ENCODE results near the gene ARHGAP15. TPM values are rescaled to one million over a fixed set of nuclear protein-coding genes. Genes with fewer than 3 reads are reported as not detected.

ARHGAP15 gene
- total RNA-seq, 1 donor = 0.43 TPM

DNA sequence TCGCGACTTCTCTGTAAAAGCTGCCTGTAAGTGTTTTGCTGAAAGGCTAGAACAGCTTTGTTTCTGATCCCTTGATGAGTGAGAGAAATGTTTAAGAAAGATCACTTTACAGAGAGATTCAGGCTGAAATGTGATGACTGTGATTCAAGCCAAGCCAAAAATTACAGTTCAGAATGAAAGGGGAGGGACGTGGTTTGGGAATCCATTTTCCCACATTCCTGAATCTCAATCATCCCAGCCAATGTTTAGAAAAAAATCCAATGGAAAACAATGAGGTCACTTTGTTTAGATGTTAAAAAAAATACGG is 416.7 kb downstream of the ARHGAP15 start:
- H3K4me3 ChIP-seq (ENCODE audit: low read depth, low read length) = no peak overlapping the region
- no peak for DNase-seq (ENCODE audit: low read depth)
- TF ChIP-seq, protein P1, sequence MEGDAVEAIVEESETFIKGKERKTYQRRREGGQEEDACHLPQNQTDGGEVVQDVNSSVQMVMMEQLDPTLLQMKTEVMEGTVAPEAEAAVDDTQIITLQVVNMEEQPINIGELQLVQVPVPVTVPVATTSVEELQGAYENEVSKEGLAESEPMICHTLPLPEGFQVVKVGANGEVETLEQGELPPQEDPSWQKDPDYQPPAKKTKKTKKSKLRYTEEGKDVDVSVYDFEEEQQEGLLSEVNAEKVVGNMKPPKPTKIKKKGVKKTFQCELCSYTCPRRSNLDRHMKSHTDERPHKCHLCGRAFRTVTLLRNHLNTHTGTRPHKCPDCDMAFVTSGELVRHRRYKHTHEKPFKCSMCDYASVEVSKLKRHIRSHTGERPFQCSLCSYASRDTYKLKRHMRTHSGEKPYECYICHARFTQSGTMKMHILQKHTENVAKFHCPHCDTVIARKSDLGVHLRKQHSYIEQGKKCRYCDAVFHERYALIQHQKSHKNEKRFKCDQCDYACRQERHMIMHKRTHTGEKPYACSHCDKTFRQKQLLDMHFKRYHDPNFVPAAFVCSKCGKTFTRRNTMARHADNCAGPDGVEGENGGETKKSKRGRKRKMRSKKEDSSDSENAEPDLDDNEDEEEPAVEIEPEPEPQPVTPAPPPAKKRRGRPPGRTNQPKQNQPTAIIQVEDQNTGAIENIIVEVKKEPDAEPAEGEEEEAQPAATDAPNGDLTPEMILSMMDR (IDR thresholded peaks at IDR 0.05; ENCODE audit: insufficient read depth, low read depth, low read length) = no peak

DNA sequence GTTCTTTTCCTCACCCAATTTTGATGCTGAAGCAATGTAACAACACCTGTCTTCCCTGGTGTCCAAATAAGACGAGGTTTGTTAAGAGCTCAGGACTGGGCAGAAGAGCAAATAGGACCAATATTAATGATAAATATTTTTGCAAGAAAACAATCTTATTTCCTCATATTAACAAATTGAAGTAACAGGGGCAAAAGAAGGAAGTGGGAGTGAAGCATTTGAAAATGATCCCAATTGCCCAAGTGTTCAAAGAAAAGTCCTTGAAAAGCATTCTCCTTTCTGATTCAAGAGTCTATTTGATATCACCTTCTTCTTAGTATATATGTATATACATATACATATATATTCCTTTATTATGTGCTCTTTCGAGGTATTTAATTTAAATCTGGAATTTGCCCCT is 418.8 kb downstream of the ARHGAP15 start:
- no peak for DNase-seq (ENCODE audit: low read depth)

DNA sequence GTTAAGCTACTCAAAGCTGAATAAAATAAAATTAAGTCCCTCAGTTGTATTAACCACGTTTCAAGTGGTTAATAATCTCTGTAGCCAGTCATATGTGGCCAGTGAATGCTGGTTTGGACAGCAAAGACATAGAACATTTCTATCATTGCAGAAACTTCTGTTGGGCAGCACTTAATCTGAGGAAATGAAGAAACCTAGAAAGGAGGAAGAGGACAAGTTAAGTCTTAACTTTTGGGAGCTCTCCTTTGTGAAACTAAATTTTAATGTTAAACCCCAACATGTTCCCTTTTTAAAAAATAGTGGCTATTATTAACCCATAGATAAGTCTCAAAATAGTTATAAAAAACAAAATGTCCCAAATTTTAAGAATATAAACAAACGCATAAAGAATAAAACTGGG is 421.3 kb downstream of the ARHGAP15 start:
- no peak for DNase-seq (ENCODE audit: low read depth)
- H3K4me3 ChIP-seq (ENCODE audit: low read depth, low read length) = no peak overlapping the region
- TF ChIP-seq, protein P1 (IDR thresholded peaks at IDR 0.05; ENCODE audit: insufficient read depth, low read depth, low read length) = no peak

More for the DNA sequence above, 418.8 kb downstream of the ARHGAP15 start:
- no peak overlapping the region for H3K4me3 ChIP-seq (ENCODE audit: low read depth, low read length)
- TF ChIP-seq, protein P1 (IDR thresholded peaks at IDR 0.05; ENCODE audit: insufficient read depth, low read depth, low read length) = no peak

DNA sequence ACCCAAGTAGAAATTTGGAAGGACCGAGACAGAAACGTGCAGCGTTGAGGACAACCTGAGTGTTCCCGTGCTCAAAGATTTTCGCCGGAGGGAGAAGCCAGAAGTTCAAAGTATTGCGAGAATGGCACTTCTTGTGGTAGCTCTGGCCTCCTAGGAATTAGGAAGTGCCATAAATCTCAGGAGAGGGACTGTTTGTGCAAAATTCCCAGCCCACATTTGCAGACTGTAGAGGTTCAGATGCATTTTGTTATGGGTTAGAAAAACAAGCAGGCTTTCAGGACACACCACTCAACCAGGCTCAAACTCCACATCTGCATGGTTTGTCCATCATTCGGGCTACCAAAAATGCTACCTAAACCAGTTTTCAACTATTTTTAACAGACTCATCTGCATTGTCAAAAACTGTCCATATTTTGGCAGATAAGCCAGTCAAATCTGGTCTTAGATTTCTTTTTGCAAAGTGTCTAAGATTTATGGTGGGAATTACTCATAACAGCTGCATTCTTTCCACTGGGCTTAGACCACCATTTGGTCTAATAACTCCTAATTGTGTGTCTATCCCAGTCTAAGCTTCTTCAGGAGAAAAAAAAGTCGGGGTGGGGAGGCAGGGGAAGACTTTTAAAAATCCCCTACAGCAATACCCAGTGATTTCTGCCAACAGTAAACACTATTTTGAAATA is 422.9 kb downstream of the ARHGAP15 start:
- TF ChIP-seq, protein P1 (IDR thresholded peaks at IDR 0.05; ENCODE audit: insufficient read depth, low read depth, low read length) = no peak
- no peak overlapping the region for H3K4me3 ChIP-seq (ENCODE audit: low read depth, low read length)
- DNase-seq (ENCODE audit: low read depth) = peak; percentile 73

DNA sequence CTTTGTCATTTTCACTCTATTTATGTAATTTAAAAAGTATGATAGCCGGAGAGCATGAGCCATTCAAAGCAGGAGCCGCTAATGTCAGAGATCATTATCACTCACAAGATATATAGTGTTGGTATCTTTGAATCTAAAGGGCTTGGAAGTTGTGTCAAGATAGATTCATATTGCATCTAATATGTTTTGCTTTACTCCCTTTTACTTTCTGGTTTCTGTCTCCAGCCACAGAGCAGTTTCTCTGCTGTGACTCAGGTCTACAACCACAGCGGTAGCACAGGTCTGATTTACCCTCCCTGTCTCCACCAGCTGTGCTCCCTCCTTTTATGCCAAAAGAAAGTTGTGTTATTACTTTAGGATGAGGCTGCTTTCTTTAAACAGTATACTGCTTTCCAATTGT is 424.0 kb downstream of the ARHGAP15 start:
- DNase-seq (ENCODE audit: low read depth) = peak; percentile 28
- no peak overlapping the region for H3K4me3 ChIP-seq (ENCODE audit: low read depth, low read length)

DNA sequence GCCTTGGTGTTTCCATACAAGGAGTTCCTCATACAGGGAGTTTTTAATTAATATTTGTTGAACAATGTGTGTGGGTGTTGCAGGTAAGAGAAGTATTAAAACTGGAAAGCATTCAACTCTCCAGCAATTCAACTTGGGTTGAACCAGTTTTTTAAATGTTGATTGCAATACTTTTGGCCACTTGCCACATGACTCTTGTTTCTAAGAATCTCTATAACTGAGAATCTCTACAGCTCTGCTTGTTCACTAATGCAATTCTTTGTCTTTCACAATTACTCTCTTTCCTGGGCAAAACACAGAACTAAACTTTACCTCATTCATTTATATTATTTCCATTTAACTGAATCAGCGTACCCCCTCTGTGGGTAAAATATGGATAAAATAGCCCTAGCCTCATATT is 429.4 kb downstream of the ARHGAP15 start:
- H3K4me3 ChIP-seq (ENCODE audit: low read depth, low read length) = no peak overlapping the region
- TF ChIP-seq, protein P1 (IDR thresholded peaks at IDR 0.05; ENCODE audit: insufficient read depth, low read depth, low read length) = no peak
- DNase-seq (ENCODE audit: low read depth) = peak; percentile 77

More for the DNA sequence above, 424.0 kb downstream of the ARHGAP15 start:
- TF ChIP-seq, protein P1 (IDR thresholded peaks at IDR 0.05; ENCODE audit: insufficient read depth, low read depth, low read length) = no peak

DNA sequence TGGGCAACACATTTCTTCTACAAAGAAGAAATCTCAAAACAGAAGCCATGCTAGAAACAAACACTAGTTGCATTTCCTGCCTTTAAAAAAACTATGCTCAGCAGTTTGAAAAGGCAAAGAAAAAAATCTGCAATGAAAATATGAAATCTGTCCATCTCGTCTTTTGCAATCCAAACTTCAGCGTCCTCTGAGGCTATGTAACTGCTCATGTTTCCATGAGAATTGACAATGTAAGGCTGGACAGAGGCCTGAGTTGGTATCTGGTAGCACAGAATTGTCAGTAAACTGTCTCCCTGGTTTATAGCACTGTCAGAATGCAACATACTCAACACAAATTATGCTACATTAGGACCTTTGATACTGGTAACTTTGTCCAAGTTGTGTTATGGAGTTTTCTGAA is 429.9 kb downstream of the ARHGAP15 start:
- TF ChIP-seq, protein P1 (IDR thresholded peaks at IDR 0.05; ENCODE audit: insufficient read depth, low read depth, low read length) = no peak
- DNase-seq (ENCODE audit: low read depth) = no peak

More for the DNA sequence above, 429.9 kb downstream of the ARHGAP15 start:
- H3K4me3 ChIP-seq (ENCODE audit: low read depth, low read length) = no peak overlapping the region
